GM13976 (cell line): ENCODE measurements around the gene ETV4.

Experiments used
- DNase-seq: peaks from one replicate; pipeline ENCODE4 v3.0.0; 2012; ENCODE audit warnings: low spot score
- in situ Hi-C: fragments of 300-500 bp; cut with MboI; formaldehyde crosslinking; loops from one replicate; pipeline ENCODE4 v1.12.0; 2022; ENCODE audit warnings: low sequenced_read_pairs, mixed read lengths, inconsistent platforms; ENCODE audit not compliant: unreplicated experiment
- TF ChIP-seq, protein P1 (sequence below): IDR thresholded peaks from 2 replicates; pipeline ENCODE4 v1.5.1; 2012; ENCODE audit warnings: borderline replicate concordance, mild to moderate bottlenecking; ENCODE audit not compliant: insufficient read depth; ENCODE audit errors: extremely low read depth, missing control alignments, control extremely low read depth

ETV4 gene

GRCh38 chr17:43587647-43588046 is 41.5 kb upstream of the ETV4 start:
- DNase-seq: no peak
- TF ChIP-seq, protein P1, sequence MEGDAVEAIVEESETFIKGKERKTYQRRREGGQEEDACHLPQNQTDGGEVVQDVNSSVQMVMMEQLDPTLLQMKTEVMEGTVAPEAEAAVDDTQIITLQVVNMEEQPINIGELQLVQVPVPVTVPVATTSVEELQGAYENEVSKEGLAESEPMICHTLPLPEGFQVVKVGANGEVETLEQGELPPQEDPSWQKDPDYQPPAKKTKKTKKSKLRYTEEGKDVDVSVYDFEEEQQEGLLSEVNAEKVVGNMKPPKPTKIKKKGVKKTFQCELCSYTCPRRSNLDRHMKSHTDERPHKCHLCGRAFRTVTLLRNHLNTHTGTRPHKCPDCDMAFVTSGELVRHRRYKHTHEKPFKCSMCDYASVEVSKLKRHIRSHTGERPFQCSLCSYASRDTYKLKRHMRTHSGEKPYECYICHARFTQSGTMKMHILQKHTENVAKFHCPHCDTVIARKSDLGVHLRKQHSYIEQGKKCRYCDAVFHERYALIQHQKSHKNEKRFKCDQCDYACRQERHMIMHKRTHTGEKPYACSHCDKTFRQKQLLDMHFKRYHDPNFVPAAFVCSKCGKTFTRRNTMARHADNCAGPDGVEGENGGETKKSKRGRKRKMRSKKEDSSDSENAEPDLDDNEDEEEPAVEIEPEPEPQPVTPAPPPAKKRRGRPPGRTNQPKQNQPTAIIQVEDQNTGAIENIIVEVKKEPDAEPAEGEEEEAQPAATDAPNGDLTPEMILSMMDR: no peak
- in situ Hi-C loops: no loop called here

DNA sequence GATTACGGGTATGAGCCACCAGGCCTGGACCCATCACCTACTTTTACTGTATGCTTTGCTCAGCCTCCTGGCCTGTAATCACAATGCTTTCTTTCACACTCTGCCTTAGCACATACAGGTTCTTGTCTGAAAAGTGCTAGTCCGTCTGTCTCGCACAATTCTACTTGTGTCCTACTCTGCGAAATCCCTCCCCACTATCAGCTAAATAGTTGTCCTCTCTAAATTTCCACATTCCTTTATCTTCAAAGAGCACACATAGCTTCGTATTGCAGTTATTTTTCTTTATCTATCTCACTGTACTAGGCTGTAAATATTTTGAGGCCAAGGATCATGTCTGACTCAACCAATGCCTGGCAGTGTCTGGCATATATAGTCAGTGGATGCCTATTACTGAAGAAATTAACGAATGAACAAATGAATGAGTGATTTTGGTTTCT is 38.5 kb upstream of the ETV4 start:
- in situ Hi-C loops: no loop called here
- TF ChIP-seq, protein P1: no peak
- DNase-seq: no peak

- in situ Hi-C loops: no loop called here
- TF ChIP-seq, protein P1: no peak
- DNase-seq: no peak
These were observed 37.2 kb upstream of the ETV4 start for GRCh38 chr17:43583332-43583731.

DNA sequence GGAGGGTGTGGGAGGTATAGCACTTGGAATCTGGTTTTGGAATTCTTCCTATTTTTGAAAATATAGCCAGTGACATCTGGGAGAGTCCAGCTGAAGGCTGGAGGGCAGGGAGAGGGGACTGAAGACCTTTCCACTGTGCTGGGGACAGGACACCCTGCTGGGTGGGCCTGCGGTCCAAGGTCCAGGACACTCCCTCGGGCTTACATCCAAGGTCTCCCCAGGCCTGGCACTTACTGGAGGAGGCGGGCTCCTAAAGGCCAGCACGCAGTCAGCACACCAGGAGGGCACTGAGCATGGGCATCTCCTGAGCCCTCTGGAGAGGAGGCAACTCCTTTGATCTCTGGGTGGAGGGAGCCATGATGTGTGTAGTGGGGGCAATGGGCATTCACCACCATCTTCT is 35.5 kb upstream of the ETV4 start:
- in situ Hi-C loops: no loop called here
- TF ChIP-seq, protein P1: no peak
- DNase-seq: no peak

- in situ Hi-C loops: no loop called here
- DNase-seq: no peak
- TF ChIP-seq, protein P1: no peak
These were observed 35.0 kb upstream of the ETV4 start for GRCh38 chr17:43581130-43581529.

DNA sequence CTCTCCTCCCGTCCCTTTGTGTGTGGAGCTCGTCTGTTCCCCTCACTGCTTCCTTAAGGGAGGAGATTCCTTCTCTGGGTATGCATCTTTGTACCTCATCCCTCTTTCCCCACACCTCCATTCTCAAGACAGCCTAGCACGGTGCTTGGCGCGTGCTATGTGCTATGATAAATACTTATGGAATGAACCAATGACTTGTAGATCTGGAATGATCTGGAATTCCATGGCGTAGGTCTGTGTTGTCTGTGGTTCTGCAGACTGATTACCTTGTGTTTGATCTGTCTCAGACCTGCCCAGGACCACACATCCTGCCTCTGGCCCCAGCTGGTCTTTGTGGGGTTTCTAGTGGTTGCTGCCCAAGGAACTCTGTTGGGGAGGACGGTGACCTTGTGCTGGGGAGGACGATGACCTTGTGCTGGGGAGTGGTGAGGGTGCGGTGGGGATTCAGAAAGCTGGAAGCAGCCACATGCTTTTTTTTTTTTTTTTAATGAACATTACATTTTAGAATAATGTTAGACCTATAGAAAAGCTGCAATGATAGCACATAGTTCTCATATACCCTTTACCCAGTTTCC is 33.5 kb upstream of the ETV4 start:
- in situ Hi-C loops: loop anchor here (5.0 kb wide), 1 partner anchor 93 kb away; no protein-coding TSS in a partner anchor
- TF ChIP-seq, protein P1: no peak
- no peak for DNase-seq
